ENCODE measurements around the gene AUTS2.

DNA sequence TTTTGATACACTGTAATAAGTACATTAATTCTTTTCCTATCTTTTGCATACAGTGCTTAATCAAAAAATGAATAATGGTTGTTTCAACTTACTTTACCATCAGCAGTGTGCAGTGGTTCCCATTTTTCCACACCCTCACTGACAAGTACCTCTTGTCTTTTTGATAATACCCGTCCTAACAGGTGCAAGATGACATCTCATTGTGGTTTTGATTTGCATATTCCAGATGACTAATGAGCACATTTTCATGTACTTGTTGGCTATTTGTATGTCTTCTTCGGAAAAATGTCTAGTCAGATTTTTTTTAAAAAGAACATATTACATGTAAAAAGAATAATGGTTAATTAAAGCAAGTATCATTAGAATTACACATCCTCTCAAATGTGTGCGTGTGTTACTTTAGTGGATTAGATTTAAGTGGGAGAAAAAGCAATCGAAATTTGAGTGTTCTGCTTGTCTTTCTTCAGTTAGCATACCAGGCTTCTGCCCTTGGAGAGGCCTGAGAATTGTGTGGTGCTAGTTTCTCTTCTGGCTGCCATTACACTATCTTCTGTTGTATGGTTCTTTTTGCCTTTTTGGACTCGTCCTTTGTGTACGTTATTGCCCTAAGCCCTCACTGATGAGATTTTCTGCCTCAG is 291.2 kb downstream of the AUTS2 start:
- TF ChIP-seq POLR2AphosphoS5 (IDR thresholded peaks at IDR 0.05; ENCODE audit: insufficient read depth in 1 of 2, low read depth in 1 of 2), result no peak
- TF ChIP-seq POLR2A (IDR thresholded peaks at IDR 0.05), result no peak
- TF ChIP-seq, protein P1, sequence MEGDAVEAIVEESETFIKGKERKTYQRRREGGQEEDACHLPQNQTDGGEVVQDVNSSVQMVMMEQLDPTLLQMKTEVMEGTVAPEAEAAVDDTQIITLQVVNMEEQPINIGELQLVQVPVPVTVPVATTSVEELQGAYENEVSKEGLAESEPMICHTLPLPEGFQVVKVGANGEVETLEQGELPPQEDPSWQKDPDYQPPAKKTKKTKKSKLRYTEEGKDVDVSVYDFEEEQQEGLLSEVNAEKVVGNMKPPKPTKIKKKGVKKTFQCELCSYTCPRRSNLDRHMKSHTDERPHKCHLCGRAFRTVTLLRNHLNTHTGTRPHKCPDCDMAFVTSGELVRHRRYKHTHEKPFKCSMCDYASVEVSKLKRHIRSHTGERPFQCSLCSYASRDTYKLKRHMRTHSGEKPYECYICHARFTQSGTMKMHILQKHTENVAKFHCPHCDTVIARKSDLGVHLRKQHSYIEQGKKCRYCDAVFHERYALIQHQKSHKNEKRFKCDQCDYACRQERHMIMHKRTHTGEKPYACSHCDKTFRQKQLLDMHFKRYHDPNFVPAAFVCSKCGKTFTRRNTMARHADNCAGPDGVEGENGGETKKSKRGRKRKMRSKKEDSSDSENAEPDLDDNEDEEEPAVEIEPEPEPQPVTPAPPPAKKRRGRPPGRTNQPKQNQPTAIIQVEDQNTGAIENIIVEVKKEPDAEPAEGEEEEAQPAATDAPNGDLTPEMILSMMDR (IDR thresholded peaks at IDR 0.05), result no peak

Data from vagina (tissue), 2 donors.